Heart left ventricle (tissue), 16 donors: ENCODE results near the gene ZBTB3. TPM values are rescaled to one million over a fixed set of nuclear protein-coding genes. Genes with fewer than 3 reads are reported as not detected.
"Not testable (repeated sequence)": the region's sequence is repeated elsewhere in the genome, so short reads cannot be mapped to it uniquely, and the experiment has no call there.

Experiments
- ATAC-seq, 4 donors: fragments of 200-7000 bp; cut with Tn5 transposase; one replicate each; pipeline ENCODE4 v1.9.1; 2020 to 2022; ENCODE audit warnings: moderate library complexity in 4 of 4, mild to moderate bottlenecking in 3 of 4, moderate number of reproducible peaks in 1 of 4
- DNase-seq, 5 donors: peaks; one replicate each; pipeline ENCODE4 v3.0.0-alpha.2; 2020
- H3K27ac ChIP-seq, 12 donors: fragments of 200-600 bp; sonication (generic) in 4 of 12; one replicate each; pipeline versions ENCODE4 v1.5.0 to v1.8.0; 2016 to 2022; ENCODE audit warnings: mild to moderate bottlenecking in 2 of 12
- H3K27me3 ChIP-seq, 9 donors: fragments of 200-600 bp; sonication (generic) in 2 of 9; one replicate each; pipeline versions ENCODE4 v1.5.1 to v1.8.0; 2016 to 2022; ENCODE audit warnings: mild to moderate bottlenecking in 3 of 9
- H3K36me3 ChIP-seq, 9 donors: fragments of 200-600 bp; sonication (generic) in 2 of 9; one replicate each; pipeline versions ENCODE4 v1.5.0 to v1.8.0; 2018 to 2022; ENCODE audit warnings: mild to moderate bottlenecking in 2 of 9
- H3K4me1 ChIP-seq, 12 donors: fragments of 200-600 bp; sonication (generic) in 4 of 12; one replicate each; pipeline versions ENCODE4 v1.5.0 to v1.8.0; 2016 to 2022; ENCODE audit warnings: mild to moderate bottlenecking in 3 of 12
- H3K4me3 ChIP-seq, 12 donors: fragments of 200-600 bp; sonication (generic) in 4 of 12; one replicate each; pipeline versions ENCODE4 v1.5.0 to v1.8.0; 2017 to 2022; ENCODE audit warnings: mild to moderate bottlenecking in 9 of 12, moderate library complexity in 4 of 12
- H3K9me3 ChIP-seq, 12 donors: fragments of 200-600 bp; sonication (generic) in 4 of 12; one replicate each; pipeline versions ENCODE4 v1.5.0 to v1.8.0; 2016 to 2022; ENCODE audit warnings: mild to moderate bottlenecking in 1 of 12
- CTCF ChIP-seq, 12 donors: fragments of 200-600 bp; sonication (generic) in 4 of 12; IDR thresholded peaks; one replicate each; pipeline versions ENCODE4 v1.5.0 to v1.8.0; 2018 to 2022; ENCODE audit warnings: antibody characterized with exemption in 12 of 12, mild to moderate bottlenecking in 5 of 12
- POLR2A ChIP-seq, 2 donors: fragments of 450-650 bp; IDR thresholded peaks; one replicate each; pipeline ENCODE4 v1.6.1; 2017; ENCODE audit warnings: antibody characterized with exemption in 2 of 2, mild to moderate bottlenecking in 2 of 2, moderate library complexity in 2 of 2
- WGBS, 4 donors: extraction: QIAGEN DNeasy Blood & Tissue Kit in 2 of 4; methylation state at CpG; one replicate each; pipeline versions ENCODE4 v1.1.5 to v1.1.7; 2013 to 2018; 5-methylcytosine and 5-hydroxymethylcytosine counted together
- intact Hi-C, 10 donors: fragments of 100-400 bp; cut with DNase I; formaldehyde crosslinking; loops; one replicate each; pipeline versions ENCODE4 v1.11.1 to v1.14.2; 2022
- polyA plus RNA-seq, 2 donors: library from polyadenylated mRNA; stranded (reverse); fragments of 200-250 nt; gene quantifications; one replicate each; pipeline ENCODE4 v1.2.3, GENCODE V29; 2013
- total RNA-seq, 9 donors: library from RNA; depleted of rRNA in 2 of 9; stranded (reverse); fragments of >200 nt in 2 of 9; fragmentation: NEBNext Ultra II Directional in 3 of 9; extraction: Animal tissue kit (Norgen Biotek cat#: 25700) in 3 of 9; gene quantifications; one replicate each; pipeline versions ENCODE4 v1.1.0 to v1.2.4, GENCODE V29; 2016 to 2023
- donor health status: ischemic (EF 13 %, LVEDD 7.1; RV severe dilation, severe dysfunction).
- donor health status: healthy with polysubstance abuse.
- donor health status: DM: no; HTN: yes; CAD: no.
- donor health status: DM: no; HTN: no; CAD: no.
- donor health status: ischemic (EF 25% LVEDD 6.9; RV normal size, moderate dysfunction).
- donor health status: ischemic (EF 25% LVEDD 5.7; RV mildly dilated, moderate dysfunction).
- donor health status: healthy.
- donor health status: DM: yes; HTN: yes; CAD: no.
- donor health status: ischemic (EF 35%, LVEDD 5.7; RV mildly dilated, moderate dysfunction).
- donor health status: nonischemic (EF 11% LVEDD 7.7; RV severe dilation, severe dysfunction).
- donor health status: DM: yes; HTN: yes; CAD: no.
- donor health status: PGD.
- donor health status: ischemic (EF 29% LVEDD 5.4; RV normal size, mild dysfunction).
- donor health status: nonischemic (EF 23%, LVEDD 6.1; RV moderate dilation, normal function).

ZBTB3 gene
- total and polyA plus RNA-seq, 11 donors, result 3.5 to 16.6 (median 9.6) TPM

DNA sequence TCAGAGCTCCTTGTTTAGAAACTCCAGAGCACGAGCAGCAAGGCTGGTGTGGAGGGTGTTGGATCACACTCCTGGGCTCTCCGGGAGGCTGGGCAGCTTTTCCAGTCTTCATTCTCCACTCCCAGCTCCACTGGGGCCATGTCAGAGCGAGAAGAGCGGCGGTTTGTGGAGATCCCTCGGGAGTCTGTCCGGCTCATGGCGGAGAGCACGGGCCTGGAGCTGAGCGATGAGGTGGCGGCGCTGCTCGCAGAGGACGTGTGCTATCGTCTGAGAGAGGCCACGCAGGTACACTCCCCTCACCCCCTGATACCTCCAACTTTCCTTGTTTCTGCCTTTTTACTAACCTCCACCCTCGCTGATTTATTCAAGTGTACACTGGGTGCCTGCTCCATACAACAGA lies 21.7 kb upstream of the ZBTB3 start:
- peaks cover 0 to 53% (median 48%) of the 10 kb centered on the region in 9 donors for H3K36me3 ChIP-seq
- WGBS, 4 donors, result 87 to 94% (median 90%) methylated on average over 17 of the region's 17 CpGs

GRCh38 chr11:62774407-62774806 lies 20.4 kb upstream of the ZBTB3 start:
- DNase-seq, result peak in 1 of 5 donors; percentile 7
- WGBS, 4 donors, result 92 to 95% (median 94%) methylated on average over 6 of the region's 6 CpGs
- no peak for ATAC-seq
- intact Hi-C loops, result loop anchor here in 1 of 10 donors (5.0 kb wide), 1 partner anchor 47 kb away; the partner anchor contains the start of genes HNRNPUL2 and TTC9C
- no peak overlapping the region for H3K4me3 ChIP-seq
- H3K4me1 ChIP-seq, result peaks cover 0 to 26% (median 19%) of the 10 kb centered on the region in 12 donors
- no peaks in the 10 kb centered on the region for H3K9me3 ChIP-seq
- H3K27ac ChIP-seq, result no peak overlapping the region
- TF ChIP-seq POLR2A (IDR thresholded peaks at IDR 0.05) (no peak), CTCF (IDR thresholded peaks at IDR 0.05) (no peak)
- H3K36me3 ChIP-seq, result peaks cover 0 to 41% (median 38%) of the 10 kb centered on the region in 9 donors
- no peaks in the 10 kb centered on the region for H3K27me3 ChIP-seq

More for the DNA sequence above, 21.7 kb upstream of the ZBTB3 start:
- Histone ChIP-seq H3K4me3 (no peak overlapping the region), H3K9me3 (no peaks in the 10 kb centered on the region), H3K4me1 (peaks cover 0 to 14% (median 10%) of the 10 kb centered on the region in 12 donors), H3K27me3 (no peaks in the 10 kb centered on the region), H3K27ac (no peak overlapping the region)
- intact Hi-C loops, result no loop called here
- DNase-seq, result peak in 1 of 5 donors; percentile 39
- no peak for ATAC-seq
- TF ChIP-seq POLR2A (IDR thresholded peaks at IDR 0.05), result no peak
- no peak for TF ChIP-seq CTCF (IDR thresholded peaks at IDR 0.05)

GRCh38 chr11:62771144-62772021 lies 17.4 kb upstream of the ZBTB3 start, which contains the start of gene TAF6L:
Gene TAF6L, plus strand, starts transcription at chr11:62771396. Its CDS starts 4,388 bp downstream, at chr11:62775784.
- peak; percentile 98 to 100 (median 99) for DNase-seq
- peak within 1 kb of the TSS; percentile 84 to 96 (median 93) for H3K27ac ChIP-seq
- H3K4me3 ChIP-seq, result peak within 1 kb of the TSS; percentile 52 to 86 (median 74)
- H3K36me3 ChIP-seq, result peaks cover 0 to 33% (median 25%) of the 10 kb centered on the region in 9 donors
- H3K4me1 ChIP-seq, result peaks cover 0 to 27% (median 19%) of the 10 kb centered on the region in 12 donors
- ATAC-seq, result peak; percentile 94 to 98 (median 98)
- 2 to 4% (median 2%) methylated on average over 25 to 60 of the region's 60 CpGs for WGBS, 4 donors
- H3K27me3 ChIP-seq, result no peaks in the 10 kb centered on the region
- TF ChIP-seq CTCF (IDR thresholded peaks at IDR 0.05), result no peak
- TF ChIP-seq POLR2A (IDR thresholded peaks at IDR 0.05), result peak in 1 of 2 donors; percentile 27
- no peaks in the 10 kb centered on the region for H3K9me3 ChIP-seq
- intact Hi-C loops, result loop anchor here in 4 of 10 donors (1.0 to 5.0 kb wide), 5 partner anchors 10 to 44 kb away; partner anchors contain the start of genes TTC9C (in 2 of the 4), HNRNPUL2 (in 1 of the 4), POLR2G (in 1 of the 4) and TMEM179B (in 1 of the 4)

DNA sequence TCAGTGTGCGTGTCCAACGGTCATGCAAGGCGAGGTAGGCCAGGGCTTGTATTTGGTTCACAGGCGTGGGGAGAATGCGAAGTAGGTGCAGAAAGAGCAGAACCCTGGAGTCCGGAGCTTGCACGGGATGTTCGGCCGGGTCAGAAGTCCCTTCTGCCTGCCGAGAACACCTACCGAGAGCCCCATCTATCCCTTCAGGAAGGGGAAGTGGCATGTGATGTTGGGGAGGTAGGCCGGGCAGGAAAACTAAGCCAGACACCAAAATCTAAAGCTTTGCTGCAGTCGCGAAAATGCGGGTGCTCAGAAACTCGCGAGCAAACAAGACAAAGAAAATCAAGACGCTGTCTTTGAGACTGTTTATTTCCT lies 16.8 kb upstream of the ZBTB3 start:
- Histone ChIP-seq H3K27ac (peak overlapping the region; percentile 84 to 96 (median 93)), H3K4me1 (peaks cover 0 to 27% (median 19%) of the 10 kb centered on the region in 12 donors), H3K9me3 (no peaks in the 10 kb centered on the region), H3K4me3 (peak overlapping the region; percentile 52 to 86 (median 74)), H3K27me3 (no peaks in the 10 kb centered on the region), H3K36me3 (peaks cover 0 to 33% (median 25%) of the 10 kb centered on the region in 9 donors)
- DNase-seq (peak in 4 of 5 donors; percentile 29 to 44 (median 38)), ATAC-seq (peak in 3 of 4 donors; percentile 7 to 17 (median 12))
- no peak for TF ChIP-seq CTCF (IDR thresholded peaks at IDR 0.05)
- no peak for TF ChIP-seq POLR2A (IDR thresholded peaks at IDR 0.05)
- intact Hi-C loops, result loop anchor here in 4 of 10 donors (1.0 to 5.0 kb wide), 5 partner anchors 9 to 43 kb away; partner anchors contain the start of genes TTC9C (in 2 of the 4), HNRNPUL2 (in 1 of the 4), POLR2G (in 1 of the 4) and TMEM179B (in 1 of the 4)
- 0 to 2% (median 1%) methylated on average over 18 of the region's 18 CpGs for WGBS, 4 donors

DNA sequence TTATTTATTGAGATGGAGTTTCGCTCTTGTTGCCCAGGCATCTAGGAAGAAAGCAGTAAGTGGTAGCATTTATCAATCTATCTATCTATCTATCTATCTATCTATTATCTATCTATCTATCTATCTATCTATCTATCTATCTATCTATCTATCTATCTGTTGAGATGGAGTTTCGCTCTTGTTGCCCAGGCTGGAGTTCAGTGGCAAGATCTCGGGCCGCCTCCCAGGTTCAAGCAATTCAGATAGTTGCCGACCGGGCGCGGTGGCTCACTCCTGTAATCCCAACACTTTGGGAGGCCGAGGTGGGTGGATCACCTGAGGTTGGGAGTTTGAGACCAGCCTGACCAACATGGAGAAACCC lies 6.9 kb upstream of the ZBTB3 start:
- intact Hi-C loops, result loop anchor here in 1 of 10 donors (1.0 kb wide), 1 partner anchor 10 kb away; the partner anchor contains the start of gene TAF6L
- not testable (repeated sequence) for ATAC-seq, H3K9me3 ChIP-seq, H3K27me3 ChIP-seq
- Histone ChIP-seq H3K4me1 (peaks cover 0 to 25% (median 12%) of the 10 kb centered on the region in 12 donors), H3K4me3 (peak overlapping the region; percentile 63 to 92 (median 81)), H3K27ac (peak overlapping the region in 11 of 12 donors; percentile 64 to 88 (median 82)), H3K36me3 (peaks cover 0 to 34% (median 15%) of the 10 kb centered on the region in 9 donors)
- 38 to 42% (median 39%) methylated on average over 9 of the region's 9 CpGs for WGBS, 4 donors
- DNase-seq, result peak in 2 of 5 donors; percentile 34 to 57
